C4-2B (cell line): ENCODE measurements around the gene TNFSF8.
A peak's percentile ranks its signal among the peaks of the same experiment; 100 is the strongest.

ENCODE experiments used
- H3K27ac ChIP-seq: fragments of 450-650 bp; 2 replicates; pipeline ENCODE4 v1.5.1; 2017
- CTCF ChIP-seq: fragments of 450-650 bp; conservative IDR thresholded peaks from 2 replicates; pipeline ENCODE4 v1.5.1; 2017; ENCODE audit warnings: mild to moderate bottlenecking
- ZFX ChIP-seq: fragments of 450-650 bp; IDR thresholded peaks from 2 replicates; pipeline ENCODE4 v1.6.1; 2017

TNFSF8 gene

GRCh38 chr9:114913656-114914055, 16.7 kb downstream of the TNFSF8 start:
- no peak overlapping the region for H3K27ac ChIP-seq

GRCh38 chr9:114913217-114913616, 17.2 kb downstream of the TNFSF8 start:
- TF ChIP-seq CTCF (no peak), ZFX (no peak)
- no peak overlapping the region for H3K27ac ChIP-seq

More at GRCh38 chr9:114913656-114914055, 16.7 kb downstream of the TNFSF8 start:
- TF ChIP-seq CTCF (no peak), ZFX (no peak)

GRCh38 chr9:114911167-114911821, 19.1 kb downstream of the TNFSF8 start:
- no peak overlapping the region for H3K27ac ChIP-seq
- TF ChIP-seq CTCF (peak; percentile 95), ZFX (no peak)

- TF ChIP-seq ZFX (no peak), CTCF (no peak)
- peak overlapping the region; percentile 32 for H3K27ac ChIP-seq
These were observed 19.9 kb downstream of the TNFSF8 start for GRCh38 chr9:114910541-114910940.

GRCh38 chr9:114909661-114910060, 20.7 kb downstream of the TNFSF8 start:
- peak overlapping the region; percentile 79; the same call in 1 of the 2 replicates for H3K27ac ChIP-seq
- TF ChIP-seq CTCF, result no peak

GRCh38 chr9:114908805-114909448, 21.5 kb downstream of the TNFSF8 start:
- peak overlapping the region; percentile 79 for H3K27ac ChIP-seq
- TF ChIP-seq CTCF (no peak; the same call in 1 of the 2 replicates), ZFX (no peak)

GRCh38 chr9:114908104-114908622, 22.2 kb downstream of the TNFSF8 start:
- peak overlapping the region; percentile 79 for H3K27ac ChIP-seq
- TF ChIP-seq CTCF, result no peak
- TF ChIP-seq ZFX, result no peak
